Renal cortical epithelial cell (primary cell): ENCODE measurements around the gene ATF5. TPM values are rescaled to one million over a fixed set of nuclear protein-coding genes. Genes with fewer than 3 reads are reported as not detected.
A peak's percentile ranks its signal among the peaks of the same experiment; 100 is the strongest.

Experiments used
- DNase-seq: peaks from one replicate; pipeline ENCODE4 v3.0.0-alpha.2; 2011; ENCODE audit warnings: low read depth
- total RNA-seq: library from RNA; depleted of rRNA; stranded (reverse); fragments of >200 nt; gene quantifications from 2 replicates; pipeline ENCODE4 v1.2.3, GENCODE V29; 2014

ATF5 gene, protein sequence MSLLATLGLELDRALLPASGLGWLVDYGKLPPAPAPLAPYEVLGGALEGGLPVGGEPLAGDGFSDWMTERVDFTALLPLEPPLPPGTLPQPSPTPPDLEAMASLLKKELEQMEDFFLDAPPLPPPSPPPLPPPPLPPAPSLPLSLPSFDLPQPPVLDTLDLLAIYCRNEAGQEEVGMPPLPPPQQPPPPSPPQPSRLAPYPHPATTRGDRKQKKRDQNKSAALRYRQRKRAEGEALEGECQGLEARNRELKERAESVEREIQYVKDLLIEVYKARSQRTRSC
- 6.3 and 8.7 TPM in 2 replicates for total RNA-seq

DNA sequence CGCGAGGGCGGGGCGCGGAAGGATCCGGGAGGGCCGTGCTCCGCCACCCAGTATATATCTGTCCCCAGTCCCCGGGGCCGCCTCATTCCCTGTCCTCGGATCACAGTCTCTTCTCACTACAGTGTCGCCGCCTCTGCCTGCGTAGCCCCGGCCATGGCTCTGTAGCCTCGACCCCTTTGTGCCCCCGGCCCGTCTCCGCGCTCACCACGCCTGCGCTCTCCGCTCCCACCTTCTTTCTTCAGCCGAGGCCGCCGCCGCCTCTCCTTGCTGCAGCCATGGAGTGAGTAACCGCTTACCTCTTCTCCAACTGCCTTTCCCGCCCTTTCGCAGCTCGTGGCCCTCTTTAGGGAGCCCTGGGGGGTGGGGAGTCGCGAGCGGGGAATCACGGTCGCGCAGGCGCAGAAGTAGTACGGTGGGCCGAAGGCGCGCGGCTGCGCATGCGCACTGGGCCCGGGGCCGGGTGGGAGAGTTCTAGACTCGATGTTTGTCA lies at the start of gene ATF5, which contains the start of gene NUP62:
Gene ATF5, plus strand, starts transcription at position 85 of the 490 bp plus-strand sequence. CDS start 1,646 bp downstream, outside the sequence.
Gene NUP62, minus strand, starts transcription at position 384 of the 490 bp plus-strand sequence. CDS start 19,697 bp downstream, outside the sequence.
- peak; percentile 52 for DNase-seq

DNA sequence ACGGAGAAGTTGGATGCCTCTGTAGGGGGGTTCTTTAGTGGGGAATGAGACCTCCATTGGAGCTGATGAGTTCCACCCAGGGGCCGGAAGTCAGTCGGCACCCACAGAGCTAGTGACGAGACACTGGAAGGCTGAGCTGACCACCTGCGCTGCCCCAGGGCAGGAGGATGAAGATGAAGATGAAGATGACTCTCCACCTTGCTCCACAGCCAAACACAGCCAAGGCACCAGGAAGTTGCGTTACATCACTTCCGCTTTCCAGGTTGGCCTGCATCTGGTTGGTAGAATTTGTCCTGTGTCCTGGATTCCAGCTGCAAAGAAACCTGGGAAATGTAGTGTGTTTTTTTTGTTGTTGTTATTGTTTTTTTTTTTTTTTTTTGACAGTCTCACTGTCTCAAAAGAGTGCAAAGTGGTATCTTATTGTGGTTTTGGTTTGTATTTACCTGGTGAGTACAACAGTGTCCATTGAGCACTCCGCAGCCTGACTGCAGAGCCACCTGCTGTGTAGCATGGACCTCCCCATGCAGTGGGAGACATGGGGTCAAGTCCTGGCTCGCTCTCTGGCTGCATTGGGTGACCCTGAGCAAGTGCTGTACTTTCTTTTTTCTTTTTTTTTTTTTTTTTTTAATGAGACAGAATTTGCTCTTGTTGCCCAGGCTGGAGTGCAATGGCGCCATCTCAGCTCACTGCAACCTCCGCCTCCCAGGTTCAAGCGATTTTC lies 49.6 kb upstream of the ATF5 start:
- no peak for DNase-seq

DNA sequence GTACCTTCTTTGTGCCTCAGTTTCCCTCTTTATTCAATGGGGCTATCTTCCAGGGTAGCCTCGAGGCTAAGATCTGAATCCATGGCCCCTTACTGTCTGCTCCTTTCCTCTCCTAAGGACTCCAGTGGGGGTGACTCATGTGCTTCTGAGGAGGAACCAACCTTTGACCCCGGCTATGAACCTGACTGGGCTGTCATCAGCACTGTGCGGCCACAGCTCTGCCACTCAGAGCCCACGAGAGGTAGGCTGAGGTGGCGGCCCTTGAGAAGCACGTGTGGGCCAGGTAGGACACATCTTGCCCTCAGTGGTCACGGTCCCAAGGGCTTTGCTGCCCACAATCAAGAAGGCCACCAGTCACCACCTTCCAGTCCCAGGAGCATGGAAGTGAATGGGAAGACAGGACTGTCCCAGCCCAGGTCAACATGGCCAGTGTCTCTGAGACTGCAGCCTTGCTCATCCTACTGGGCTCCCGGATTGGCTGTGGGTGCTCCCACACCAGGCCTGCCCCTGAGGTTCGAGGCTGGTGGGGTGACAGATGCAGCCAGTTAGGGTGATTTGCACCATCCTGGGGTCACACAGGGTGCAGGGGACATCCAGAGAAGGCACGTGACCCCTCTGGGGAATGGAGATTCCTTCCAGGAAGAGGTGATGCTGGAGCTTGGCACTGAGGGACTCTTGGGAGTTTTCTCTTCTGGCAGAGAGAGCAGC lies 48.7 kb upstream of the ATF5 start:
- no peak for DNase-seq

DNA sequence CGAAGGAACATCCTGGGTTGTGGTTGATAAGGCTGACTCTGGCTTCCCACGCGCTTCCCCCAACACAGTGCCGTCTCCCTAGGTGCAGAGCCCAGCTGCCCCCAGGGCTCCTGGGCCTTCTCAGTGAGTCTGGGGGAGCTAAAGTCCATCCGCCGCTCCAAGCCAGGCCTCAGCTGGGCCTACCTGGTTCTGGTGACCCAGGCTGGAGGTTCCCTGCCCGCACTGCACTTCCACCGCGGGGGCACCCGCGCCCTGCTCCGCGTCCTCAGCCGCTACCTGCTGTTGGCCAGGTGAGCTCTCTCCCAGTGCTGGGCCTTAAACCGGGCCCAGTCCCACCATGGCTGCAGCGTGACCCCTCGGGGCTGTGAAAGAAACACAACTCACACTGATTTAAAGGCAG lies 47.8 kb upstream of the ATF5 start:
- no peak for DNase-seq

DNA sequence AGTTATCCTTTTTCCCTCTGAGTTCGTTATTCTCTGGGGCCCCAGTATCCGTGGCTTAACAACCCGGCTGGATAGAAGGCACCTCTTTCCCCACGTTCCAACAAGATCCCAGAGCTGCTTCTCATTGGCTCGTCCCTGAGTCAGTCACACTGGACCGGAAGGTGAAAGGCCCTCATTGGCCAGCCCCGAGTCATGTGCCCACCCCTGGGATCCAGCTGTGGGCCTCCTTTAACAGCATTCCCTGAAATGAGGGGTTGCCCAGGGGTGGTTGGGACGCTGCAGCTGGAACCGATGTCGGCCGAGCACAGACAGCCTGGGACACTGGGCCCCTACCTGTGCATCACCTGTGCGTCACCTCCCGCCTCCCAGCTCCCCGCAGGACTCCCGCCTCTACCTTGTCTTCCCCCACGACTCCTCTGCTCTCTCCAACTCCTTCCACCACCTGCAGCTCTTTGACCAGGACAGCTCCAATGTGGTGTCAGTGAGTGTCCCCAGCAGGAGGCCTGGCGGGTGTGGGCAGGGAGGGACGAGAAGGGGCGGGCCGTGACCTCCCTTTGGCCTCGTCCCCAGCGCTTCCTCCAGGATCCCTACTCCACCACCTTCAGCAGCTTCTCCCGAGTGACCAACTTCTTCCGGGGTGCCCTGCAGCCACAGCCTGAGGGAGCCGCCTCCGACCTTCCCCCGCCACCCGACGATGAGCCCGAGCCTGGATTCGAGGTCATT lies 47.2 kb upstream of the ATF5 start:
- no peak for DNase-seq

DNA sequence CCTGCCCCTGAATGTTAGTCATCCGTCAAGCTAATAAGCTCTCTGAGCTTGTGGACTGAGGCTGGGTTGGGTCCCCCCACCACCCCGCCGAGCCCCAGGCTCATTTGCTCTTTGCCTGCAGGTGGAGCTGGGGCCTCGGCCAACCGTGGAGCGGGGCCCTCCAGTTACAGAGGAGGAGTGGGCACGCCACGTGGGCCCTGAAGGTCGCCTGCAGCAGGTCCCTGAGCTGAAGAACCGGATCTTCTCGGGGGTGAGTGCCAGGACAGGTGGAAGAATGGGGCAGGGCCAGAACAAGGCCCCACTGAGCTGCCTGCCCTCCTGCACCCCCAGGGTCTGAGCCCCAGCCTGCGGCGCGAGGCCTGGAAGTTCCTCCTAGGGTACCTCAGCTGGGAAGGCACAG lies 46.4 kb upstream of the ATF5 start:
- no peak for DNase-seq

DNA sequence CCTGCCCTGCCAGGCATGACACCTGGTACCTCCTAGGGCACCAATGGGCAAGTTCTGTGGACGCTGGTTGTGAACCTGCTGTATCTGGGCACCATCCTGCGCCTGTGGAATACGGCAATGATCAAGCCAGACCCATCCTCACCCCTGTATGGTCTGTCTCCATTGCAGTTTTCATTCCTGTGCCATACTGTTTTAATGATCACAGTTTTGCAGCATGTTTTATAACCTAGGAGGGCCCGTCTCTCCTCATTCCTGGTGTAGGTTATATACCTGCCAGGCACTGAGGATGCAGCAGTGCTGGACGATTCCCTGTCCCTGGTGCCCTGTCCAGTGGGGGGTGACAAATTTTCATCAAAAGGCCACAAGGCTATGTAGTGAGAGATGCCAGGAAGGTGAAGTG lies 45.9 kb upstream of the ATF5 start:
- DNase-seq, result no peak

DNA sequence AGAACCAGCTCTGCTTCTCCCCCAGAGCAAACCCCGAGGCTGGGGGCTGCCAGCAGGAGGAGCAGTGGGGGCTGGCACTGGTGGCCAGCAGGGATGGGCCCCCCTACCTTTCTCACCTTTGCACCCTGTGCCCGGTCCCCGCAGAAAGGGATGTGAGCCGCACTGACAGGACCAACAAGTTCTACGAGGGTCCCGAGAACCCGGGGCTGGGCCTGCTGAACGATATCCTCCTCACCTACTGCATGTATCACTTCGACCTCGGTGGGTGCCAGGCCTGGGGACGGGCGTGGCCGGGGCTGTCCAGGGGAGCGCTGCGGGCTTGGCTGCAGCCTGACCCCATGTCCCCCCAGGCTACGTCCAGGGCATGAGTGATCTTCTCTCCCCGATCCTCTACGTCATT lies 44.9 kb upstream of the ATF5 start:
- no peak for DNase-seq

DNA sequence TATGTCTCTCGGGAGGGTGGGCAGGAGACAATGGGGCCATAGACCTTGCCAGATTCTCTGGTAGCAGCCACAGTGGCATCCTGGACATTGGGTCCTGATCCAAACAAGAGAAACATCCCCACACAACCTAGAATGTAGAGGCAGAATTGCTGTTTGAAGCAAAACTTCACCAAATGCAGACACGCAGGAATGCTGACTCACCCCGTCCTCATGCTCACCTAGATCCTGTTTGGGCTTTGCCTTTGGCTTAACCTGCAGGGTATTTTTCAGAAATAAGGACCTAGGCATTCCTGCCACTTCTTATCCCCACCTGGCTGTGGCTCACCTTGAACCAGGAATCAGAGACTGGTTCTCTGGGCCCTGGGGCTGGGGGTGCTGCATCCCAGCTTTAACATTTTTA lies 44.2 kb upstream of the ATF5 start:
- DNase-seq, result no peak

DNA sequence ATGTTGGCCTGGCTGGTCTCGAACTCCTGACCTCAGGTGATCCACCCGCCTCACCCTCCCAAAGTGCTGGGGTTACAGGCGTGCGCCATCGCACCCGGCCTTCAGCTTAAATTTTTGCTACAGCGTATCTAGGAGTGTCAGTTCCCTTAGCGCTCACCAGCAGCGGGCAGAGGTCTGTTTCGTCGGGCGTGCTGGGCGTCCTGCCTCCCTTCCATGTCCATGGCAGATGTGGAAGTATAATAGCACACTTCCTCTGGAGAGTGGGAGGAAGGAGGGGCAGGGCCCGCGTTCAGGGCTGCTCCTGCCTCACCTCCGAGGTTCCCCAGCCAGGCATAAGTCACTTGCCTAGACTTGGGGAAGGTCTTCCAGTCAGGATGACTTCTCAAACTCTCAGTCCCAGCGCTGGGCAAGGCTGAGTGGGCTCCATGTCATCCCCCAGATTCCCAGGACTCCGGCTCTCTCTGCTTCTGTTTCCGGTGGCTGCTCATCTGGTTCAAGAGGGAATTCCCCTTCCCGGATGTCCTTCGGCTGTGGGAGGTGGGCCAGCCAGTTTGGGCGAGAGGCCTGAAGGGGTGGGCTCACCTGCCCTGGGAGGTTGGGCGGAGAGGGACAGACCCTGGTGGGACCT lies 41.9 kb upstream of the ATF5 start:
- no peak for DNase-seq

DNA sequence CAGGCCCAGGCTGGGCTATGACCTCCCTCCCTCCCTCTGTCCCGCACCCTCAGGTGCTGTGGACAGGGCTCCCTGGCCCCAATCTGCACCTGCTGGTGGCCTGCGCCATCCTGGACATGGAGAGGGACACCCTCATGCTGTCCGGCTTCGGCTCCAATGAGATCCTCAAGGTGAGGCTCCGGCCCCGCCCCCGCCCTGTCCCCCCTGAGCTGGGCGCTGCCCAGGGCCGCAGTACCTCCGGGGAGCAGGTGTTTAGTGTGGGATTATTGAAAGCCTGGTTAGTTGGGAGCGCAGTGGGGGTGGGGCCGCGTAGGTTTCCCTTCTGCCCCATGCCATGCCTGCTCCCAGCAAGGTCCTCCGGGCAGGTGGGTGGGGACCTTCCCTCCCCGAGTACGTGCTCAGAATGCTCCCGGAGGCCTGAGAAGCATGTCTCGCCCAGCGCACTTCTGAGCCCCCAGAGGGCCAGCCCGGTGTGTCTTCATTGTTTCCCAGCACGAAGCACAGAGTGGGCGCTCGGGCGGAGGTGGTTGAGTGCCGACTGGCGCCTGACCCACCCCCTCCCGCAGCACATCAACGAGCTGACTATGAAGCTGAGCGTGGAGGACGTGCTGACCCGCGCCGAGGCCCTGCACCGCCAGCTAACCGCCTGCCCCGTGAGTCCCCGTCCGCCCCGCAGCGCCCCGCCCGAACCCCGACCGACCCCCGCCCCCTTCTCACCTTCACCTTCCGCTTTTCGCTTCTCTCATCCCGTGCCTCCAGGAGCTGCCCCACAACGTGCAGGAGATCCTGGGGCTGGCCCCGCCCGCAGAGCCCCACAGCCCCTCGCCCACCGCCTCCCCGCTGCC lies 41.1 kb upstream of the ATF5 start:
- no peak for DNase-seq

DNA sequence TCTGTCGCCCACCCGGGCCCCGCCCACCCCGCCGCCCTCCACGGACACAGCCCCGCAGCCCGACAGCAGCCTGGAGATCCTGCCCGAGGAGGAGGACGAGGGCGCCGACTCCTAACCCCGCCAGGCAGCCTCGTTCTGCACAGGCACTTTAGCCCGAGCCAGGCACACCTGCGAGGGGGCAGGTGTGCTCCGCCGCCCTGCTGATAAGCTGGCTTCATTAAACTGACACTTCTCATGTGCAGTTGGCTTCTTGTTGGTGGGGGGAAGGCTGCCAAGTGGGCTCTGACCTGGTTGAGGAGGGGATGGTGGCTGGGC lies 40.5 kb upstream of the ATF5 start:
- no peak for DNase-seq

DNA sequence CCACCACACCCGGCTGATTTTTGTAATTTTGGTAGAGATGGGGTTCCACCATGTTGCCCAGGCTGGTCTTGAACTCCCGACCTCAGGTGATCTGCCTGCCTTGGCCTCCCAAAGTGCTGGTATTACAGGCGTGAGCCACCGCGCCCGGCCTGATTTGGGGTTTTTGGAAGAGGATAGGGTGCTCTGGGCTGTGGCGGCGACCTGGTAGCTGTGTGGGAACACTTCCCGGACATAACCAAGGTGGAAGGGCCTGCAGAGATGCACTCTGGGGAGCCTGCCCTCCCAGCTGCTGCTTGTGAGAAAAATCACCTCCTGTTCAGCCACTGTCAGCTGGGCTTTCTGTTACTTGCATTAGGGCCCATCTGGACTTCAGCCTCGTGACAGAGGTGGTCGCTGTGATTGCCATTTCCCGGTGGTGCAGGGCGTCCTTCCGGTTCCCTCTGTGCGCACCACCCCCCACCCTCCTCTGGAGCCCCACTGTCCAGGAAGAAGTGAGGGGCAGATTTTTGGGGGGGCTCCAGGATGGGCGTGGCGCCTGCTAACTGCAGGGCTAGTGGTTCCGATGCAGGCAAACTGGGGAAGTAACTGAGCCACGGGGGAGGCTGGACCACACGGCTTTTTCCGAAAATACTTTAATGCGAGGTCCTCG lies 39.8 kb upstream of the ATF5 start:
- DNase-seq, result no peak

DNA sequence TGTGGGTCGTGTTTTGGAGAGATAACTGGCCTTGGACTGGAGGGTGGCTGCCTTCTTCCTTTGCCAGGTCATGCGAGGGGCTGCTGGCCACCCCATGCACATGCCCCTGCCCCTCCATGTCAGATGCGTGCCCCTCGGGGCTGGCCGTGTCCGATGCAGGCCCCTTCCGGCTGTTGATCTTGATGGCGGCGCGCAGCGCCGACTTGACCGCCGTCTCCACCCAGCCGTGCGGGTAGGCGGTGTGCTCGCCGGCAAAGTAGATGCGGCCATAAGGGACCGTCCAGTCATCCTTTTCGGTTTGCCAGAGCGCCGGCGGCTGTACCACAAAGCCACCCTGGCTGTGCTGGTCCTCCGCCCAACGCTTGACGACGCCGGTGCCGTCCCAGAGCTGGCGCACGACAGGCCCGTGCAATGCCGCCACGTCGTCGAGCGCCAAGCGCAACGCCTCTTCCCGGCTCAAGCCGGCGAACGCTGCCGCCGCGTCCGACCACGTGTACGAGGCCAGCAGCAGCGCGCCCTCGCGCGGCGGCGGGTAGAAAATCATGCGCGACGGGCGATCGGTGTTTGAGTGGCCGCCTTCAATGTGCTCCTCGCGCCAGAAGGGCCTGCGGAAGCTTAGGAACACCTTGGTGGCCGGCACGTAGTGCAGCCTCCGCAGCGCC lies 39.2 kb upstream of the ATF5 start:
- peak; percentile 50 for DNase-seq

DNA sequence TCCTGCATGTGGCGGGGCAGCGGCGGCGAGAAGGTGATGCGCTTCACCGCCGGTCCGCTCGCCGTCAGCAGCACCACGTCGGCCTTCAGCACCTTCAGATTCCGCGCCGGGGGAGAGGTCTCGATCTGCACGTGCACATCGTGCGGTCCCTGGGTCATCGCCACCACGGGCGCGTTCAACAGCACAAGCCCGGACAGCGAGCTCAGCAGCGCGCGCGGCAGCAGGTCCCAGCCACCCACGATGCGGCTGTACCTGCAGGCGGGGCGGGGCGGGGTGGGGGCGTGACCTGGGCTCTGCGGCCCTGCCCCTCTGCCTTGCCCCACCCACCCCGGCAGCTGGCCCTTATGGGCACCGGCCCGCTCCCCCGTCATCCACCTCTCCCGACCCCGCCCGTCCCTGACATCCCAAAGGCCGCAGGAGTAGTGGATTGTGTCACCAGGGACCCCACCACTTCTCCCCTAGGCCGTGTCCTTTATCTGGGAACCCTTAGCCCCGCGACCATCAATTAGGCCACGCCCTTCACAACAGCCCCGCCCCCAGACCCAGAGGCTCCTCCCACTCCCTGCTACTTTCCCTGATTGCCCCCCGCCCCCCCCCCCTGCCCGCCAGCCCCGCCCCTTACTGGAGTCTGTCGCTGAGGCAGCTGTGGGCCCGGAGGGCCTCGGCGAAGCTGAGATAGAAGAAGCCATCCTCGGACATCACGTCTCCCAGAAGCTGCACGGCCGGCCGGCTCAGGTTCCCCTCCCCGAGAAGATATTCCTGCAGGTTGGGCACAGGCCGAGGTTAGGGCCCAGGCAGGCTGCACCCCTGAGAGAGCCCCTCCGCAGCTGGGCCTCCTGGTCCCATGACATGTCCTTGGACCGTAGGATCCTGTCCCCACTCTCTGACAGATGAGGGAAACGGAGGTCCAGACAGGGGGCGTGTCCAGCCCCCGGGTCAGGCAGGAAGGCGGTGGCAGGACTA lies 38.4 kb upstream of the ATF5 start:
- no peak for DNase-seq

DNA sequence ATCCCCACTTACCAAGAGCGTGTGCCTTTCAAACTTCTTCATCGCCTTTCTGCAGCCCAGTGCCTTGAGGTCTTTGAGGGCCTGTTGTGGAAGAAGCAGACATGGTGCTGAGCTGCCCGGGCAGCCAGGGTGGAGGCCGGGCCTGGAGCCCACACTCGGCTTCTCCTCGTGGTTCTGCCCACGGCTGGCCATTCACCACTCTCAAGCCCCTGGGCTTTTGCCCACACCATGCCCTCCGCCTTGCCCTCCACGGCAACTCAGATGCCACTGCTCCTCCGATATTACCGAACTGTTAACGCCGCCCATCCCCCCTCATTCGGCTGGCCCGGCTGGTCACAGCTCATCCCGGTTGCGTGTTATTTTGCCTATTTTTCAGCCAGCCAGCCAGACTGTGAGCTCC lies 37.6 kb upstream of the ATF5 start:
- DNase-seq, result no peak

DNA sequence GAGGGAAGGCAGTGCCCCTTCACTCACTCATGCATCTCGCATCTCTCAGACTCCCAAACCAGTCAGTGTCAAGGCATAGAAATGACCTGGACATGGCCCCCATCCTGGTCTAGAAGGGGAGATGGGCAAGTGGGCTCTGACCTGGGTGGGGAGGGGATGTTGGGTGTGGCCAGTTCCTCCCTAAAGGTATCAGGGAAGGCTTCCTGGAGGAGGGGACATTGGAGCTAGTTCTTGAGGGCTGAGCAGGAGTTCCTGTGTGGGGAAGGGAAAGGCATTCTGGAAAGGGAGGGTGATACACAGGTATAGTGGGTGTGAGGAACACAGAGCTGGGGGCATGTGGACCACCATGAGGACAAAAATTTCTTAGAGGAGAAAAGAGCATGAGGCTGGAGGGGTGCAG lies 36.3 kb upstream of the ATF5 start:
- DNase-seq, result no peak

DNA sequence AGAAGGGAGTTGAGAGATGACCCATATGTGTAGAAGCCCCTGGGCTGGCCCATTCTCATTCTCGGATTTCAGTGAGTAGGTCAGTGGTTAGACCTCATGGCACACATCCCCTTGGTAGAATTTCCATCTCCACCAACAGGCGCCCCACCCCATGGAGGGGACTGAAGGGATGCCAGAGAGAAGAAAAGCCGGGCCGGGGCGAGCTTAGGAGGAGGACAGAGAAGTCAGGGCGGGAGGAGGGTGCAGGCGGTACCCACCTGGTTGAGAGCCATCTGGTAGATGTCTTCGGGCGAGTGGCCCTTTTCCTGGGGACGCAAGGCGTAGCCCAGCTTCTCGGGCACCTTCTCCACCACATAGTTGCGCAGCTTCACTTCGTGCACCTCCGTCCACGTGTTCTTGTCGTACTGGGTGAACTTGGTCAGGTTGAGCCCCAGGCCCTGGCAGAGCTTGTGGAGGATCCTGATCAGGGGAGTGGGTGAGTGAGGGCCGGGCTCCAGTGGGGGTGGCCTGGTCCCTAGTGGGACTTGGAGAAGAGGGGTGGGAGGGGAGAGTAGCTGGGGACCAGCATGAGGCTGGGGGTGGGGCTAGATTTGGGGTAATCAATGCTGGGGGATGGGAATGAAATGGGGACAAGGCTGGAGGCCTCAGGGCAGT lies 34.9 kb upstream of the ATF5 start:
- no peak for DNase-seq
